Osteoblast (primary cell): ENCODE data around the gene NREP. TPM values are rescaled to one million over a fixed set of nuclear protein-coding genes. Genes with fewer than 3 reads are reported as not detected.
A peak's percentile ranks its signal among the peaks of the same experiment; 100 is the strongest.

Experiments
- DNase-seq: peaks from one replicate; pipeline ENCODE4 v3.0.0; 2011; ENCODE audit warnings: low spot score, mixed read lengths; ENCODE audit not compliant: insufficient read length; ENCODE audit errors: missing footprints
- H2AFZ ChIP-seq: 2 replicates; pipeline ENCODE4 v1.6.0; 2011; ENCODE audit warnings: mild to moderate bottlenecking, low read length
- H3K27ac ChIP-seq: 2 replicates; pipeline ENCODE4 v1.5.1; 2011; ENCODE audit warnings: mild to moderate bottlenecking, low read depth, low read length, moderate library complexity
- H3K27me3 ChIP-seq: 2 replicates; pipeline ENCODE4 v1.6.0; 2012; ENCODE audit warnings: mild to moderate bottlenecking, control low read depth, inconsistent platforms, low read length, moderate library complexity; ENCODE audit not compliant: insufficient read depth
- H3K36me3 ChIP-seq: 2 replicates; pipeline ENCODE4 v1.5.1; 2011; ENCODE audit warnings: mild to moderate bottlenecking, low read length, control low read depth, moderate library complexity; ENCODE audit not compliant: insufficient read depth
- H3K4me1 ChIP-seq: 2 replicates; pipeline ENCODE4 v1.5.1; 2011; ENCODE audit warnings: mild to moderate bottlenecking, low read length, control low read depth, moderate library complexity; ENCODE audit not compliant: insufficient read depth
- H3K4me2 ChIP-seq: 2 replicates; pipeline ENCODE4 v1.6.0; 2011; ENCODE audit warnings: mild to moderate bottlenecking, low read length; ENCODE audit not compliant: insufficient read depth
- H3K4me3 ChIP-seq: fragments of 200-600 bp; sonication (generic); 3 replicates; pipeline ENCODE4 v1.5.1; 2012; ENCODE audit warnings: mild to moderate bottlenecking, low read length, inconsistent platforms; ENCODE audit not compliant: insufficient read depth
- H3K79me2 ChIP-seq: 2 replicates; pipeline ENCODE4 v1.6.0; 2012; ENCODE audit warnings: mild to moderate bottlenecking, low read length, control low read depth, inconsistent platforms; ENCODE audit not compliant: insufficient read depth
- H3K9me3 ChIP-seq: 2 replicates; pipeline ENCODE4 v1.5.1; 2011; ENCODE audit warnings: low read depth, low read length, control low read depth
- H4K20me1 ChIP-seq: 2 replicates; pipeline ENCODE4 v1.6.0; 2012; ENCODE audit warnings: mild to moderate bottlenecking, low read length, control low read depth; ENCODE audit not compliant: insufficient read depth
- CTCF ChIP-seq: IDR thresholded peaks from 2 replicates; pipeline ENCODE4 v1.5.1; 2011; ENCODE audit warnings: mild to moderate bottlenecking, low read depth, low read length, moderate library complexity; ENCODE audit errors: extremely low read depth
- total RNA-seq: library from RNA; depleted of rRNA; stranded (reverse); fragments of >200 nt; gene quantifications from 2 replicates; pipeline ENCODE4 v1.2.3, GENCODE V29; 2012

The NREP gene
- total RNA-seq, 1 donor, result 182 TPM

GRCh38 chr5:111747337-111747736, 9.7 kb downstream of the NREP start:
- no peaks in the 10 kb centered on the region for H3K9me3 ChIP-seq
- H3K4me3 ChIP-seq, result no peak overlapping the region
- no peaks in the 10 kb centered on the region for H3K27me3 ChIP-seq
- no peak for TF ChIP-seq CTCF
- DNase-seq, result no peak
- H3K27ac ChIP-seq, result peak overlapping the region; percentile 97
- H3K4me1 ChIP-seq, result peaks cover 83% of the 10 kb centered on the region
- peak overlapping the region; percentile 73 for H3K4me2 ChIP-seq
- H2AFZ ChIP-seq, result no peak overlapping the region
- peaks cover 19% of the 10 kb centered on the region for H3K36me3 ChIP-seq
- no peaks in the 10 kb centered on the region for H4K20me1 ChIP-seq
- peaks cover 61% of the 10 kb centered on the region for H3K79me2 ChIP-seq

GRCh38 chr5:111746791-111747190, 10.2 kb downstream of the NREP start:
- TF ChIP-seq CTCF, result no peak
- peak overlapping the region; percentile 97 for H3K27ac ChIP-seq
- no peaks in the 10 kb centered on the region for H4K20me1 ChIP-seq
- peak overlapping the region; percentile 73 for H3K4me2 ChIP-seq
- peaks cover 83% of the 10 kb centered on the region for H3K4me1 ChIP-seq
- H3K27me3 ChIP-seq, result no peaks in the 10 kb centered on the region
- peaks cover 17% of the 10 kb centered on the region for H3K36me3 ChIP-seq
- H2AFZ ChIP-seq, result no peak overlapping the region
- H3K4me3 ChIP-seq, result no peak overlapping the region
- DNase-seq, result no peak
- no peaks in the 10 kb centered on the region for H3K9me3 ChIP-seq
- H3K79me2 ChIP-seq, result peaks cover 61% of the 10 kb centered on the region

- H3K79me2 ChIP-seq, result peaks cover 65% of the 10 kb centered on the region
- no peak for DNase-seq
- H2AFZ ChIP-seq, result no peak overlapping the region
- H4K20me1 ChIP-seq, result no peaks in the 10 kb centered on the region
- peaks cover 87% of the 10 kb centered on the region for H3K4me1 ChIP-seq
- peak overlapping the region; percentile 73 for H3K27ac ChIP-seq
- no peaks in the 10 kb centered on the region for H3K27me3 ChIP-seq
- peak overlapping the region; percentile 5 for H3K4me2 ChIP-seq
- no peak overlapping the region for H3K4me3 ChIP-seq
- H3K36me3 ChIP-seq, result peaks cover 16% of the 10 kb centered on the region
- TF ChIP-seq CTCF, result no peak
- no peaks in the 10 kb centered on the region for H3K9me3 ChIP-seq
Observed at GRCh38 chr5:111745075-111745739, 11.8 kb downstream of the NREP start.

- Histone ChIP-seq H3K27ac (peak overlapping the region; percentile 73), H3K4me1 (peaks cover 87% of the 10 kb centered on the region), H3K36me3 (peaks cover 13% of the 10 kb centered on the region), H3K9me3 (no peaks in the 10 kb centered on the region), H3K4me2 (peak overlapping the region; percentile 31), H4K20me1 (no peaks in the 10 kb centered on the region), H3K79me2 (peaks cover 65% of the 10 kb centered on the region), H3K27me3 (no peaks in the 10 kb centered on the region), H3K4me3 (no peak overlapping the region), H2AFZ (no peak overlapping the region)
- no peak for TF ChIP-seq CTCF
- no peak for DNase-seq
Observed at GRCh38 chr5:111744455-111744854, 12.5 kb downstream of the NREP start.
